HG03342 (cell line): ENCODE data around the gene C1QTNF2.

Experiments used
- ATAC-seq: cut with Tn5 transposase; IDR thresholded peaks from one replicate; pipeline ENCODE4 v1.9.1; 2021; ENCODE audit warnings: mild to moderate bottlenecking, moderate library complexity; ENCODE audit not compliant: unreplicated experiment

The C1QTNF2 gene, protein sequence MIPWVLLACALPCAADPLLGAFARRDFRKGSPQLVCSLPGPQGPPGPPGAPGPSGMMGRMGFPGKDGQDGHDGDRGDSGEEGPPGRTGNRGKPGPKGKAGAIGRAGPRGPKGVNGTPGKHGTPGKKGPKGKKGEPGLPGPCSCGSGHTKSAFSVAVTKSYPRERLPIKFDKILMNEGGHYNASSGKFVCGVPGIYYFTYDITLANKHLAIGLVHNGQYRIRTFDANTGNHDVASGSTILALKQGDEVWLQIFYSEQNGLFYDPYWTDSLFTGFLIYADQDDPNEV

DNA sequence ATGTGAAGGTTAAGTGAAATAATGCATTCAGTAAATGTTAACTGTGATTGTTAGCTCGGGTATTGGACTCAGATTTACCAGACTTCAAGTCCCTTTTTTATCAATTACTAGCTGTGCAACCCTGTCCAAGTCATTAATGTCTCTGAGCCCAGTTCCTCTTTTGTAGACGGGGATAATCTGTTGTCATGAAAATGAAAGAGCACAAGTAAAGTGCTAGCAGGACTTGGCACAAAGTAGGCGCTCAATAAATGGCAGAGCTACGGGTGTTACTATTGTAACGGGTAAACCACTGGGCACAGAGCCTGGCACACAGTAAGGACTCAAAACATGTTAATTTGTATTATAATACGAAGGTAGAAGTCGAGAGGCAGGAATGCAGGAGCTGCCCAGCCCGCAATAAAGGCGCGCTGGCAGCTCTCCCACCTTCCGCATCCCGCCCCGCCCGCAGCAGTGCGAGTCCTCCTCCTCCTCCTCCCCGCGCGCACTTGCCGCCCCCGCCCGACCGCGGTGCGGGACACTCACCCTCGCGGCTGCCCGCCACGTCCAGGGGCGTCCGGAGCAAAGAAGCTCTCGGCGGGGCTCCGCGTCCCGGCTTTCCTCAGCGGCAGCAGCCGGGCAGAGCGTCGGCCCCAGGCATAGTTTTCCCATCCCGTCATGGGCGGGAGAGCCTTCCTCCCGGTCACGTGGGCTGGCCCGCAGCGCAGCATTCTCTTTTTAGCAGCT, at the start of gene C1QTNF2:
TSS of gene C1QTNF2 (minus strand) at position 637 of the 723 bp plus-strand sequence. CDS start 15,615 bp downstream, outside the sequence.
- no peak for ATAC-seq

DNA sequence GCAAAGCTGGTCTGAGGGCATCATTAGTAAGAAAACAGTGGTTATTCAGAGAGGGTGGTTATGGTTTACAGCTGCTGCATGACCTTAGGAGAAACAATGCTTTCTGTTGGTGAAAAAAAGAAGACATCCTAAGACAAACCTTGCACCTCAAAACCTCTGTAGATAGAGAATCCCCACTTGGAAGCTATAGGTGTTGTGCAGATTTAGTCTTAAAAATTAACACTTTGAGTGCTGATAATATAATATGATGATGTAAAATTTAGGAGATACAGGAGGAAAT, 49.8 kb upstream of the C1QTNF2 start:
- ATAC-seq = no peak

DNA sequence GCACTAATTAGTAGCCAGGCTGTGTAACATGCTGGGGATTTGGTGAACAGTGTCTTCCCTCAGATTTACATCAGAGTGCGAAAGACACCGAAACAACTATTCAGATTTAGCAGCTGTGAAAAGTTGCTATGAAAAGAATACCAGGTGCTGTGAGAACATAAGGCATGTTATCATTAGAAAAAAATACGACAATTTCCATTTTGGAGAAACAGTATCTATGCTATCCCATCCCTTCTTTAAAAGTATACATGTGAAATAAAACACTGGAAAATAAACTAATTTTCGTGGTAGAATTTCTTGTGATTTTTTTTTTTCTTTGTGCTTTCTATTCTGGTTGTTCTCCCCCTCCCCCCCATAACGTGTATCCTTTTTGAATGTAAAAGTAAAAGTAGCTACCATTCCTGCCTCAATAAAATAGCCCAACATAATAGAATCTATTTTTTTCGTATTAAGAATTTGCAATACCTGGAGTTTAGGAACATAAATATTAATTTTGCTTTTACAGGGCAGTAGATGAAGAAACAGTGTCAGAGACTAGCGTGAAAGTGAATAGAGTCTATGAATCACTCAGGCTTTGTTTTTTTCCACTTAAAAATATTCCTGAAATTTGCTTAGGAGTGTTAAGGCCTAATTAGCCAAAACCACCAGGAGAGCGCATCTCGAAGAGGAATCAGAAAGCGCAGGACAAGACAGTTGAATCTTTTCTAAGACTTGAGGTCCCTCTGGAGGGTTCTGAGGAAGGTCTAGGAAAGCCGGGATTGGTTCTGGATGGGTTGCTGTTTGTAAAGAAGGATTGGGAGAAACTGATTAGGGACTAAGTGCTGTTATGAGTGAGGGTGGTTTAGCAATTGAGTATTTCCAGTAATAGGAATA, 49.3 kb upstream of the C1QTNF2 start:
- ATAC-seq = no peak

DNA sequence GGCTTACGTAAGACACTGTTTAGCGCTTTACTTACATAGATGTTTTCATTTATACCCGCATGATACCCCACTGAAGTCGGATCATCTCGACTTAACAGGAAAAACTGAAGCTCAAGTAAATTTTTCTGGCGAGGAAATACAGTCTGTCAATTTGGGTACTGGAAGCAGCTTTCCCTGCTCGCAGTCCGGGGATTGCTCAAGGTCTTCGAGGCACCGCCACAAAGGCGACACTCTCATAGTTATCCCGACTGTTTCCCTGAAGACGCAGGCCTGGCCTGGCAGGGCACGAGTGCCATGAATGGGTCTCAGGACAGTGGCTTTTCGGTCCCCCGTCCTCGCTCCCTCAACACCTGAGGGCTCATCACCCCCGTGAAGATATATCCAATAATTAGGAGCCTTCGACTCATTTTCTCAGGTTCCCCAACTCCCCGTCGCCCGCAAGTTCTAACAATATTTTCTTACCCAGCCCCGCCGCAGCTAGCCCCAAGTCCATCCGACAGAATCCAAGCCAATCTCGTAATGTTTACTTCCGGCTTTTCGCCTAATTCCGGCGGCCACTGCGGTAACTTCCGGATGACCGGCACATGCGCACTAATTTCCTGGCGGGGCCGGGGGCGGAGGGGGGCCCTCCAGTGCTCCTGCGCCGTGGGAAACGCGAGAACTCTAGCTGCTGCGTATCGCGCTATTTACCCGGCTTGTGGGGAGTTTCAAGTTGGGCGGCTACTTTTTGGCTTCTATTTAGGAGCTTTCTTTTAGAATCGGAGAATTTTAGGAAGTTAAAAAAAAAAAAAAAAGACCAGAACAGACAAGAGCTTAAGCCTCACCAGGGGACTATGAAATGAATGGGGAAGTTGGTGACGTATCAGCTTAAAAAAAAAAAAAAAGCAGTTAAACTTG, 48.4 kb upstream of the C1QTNF2 start, which contains the start of gene SLU7:
TSS of gene SLU7 (minus strand) at position 521 of the 897 bp plus-strand sequence. CDS start 3,787 bp downstream, outside the sequence.
- ATAC-seq = peak; percentile 69

DNA sequence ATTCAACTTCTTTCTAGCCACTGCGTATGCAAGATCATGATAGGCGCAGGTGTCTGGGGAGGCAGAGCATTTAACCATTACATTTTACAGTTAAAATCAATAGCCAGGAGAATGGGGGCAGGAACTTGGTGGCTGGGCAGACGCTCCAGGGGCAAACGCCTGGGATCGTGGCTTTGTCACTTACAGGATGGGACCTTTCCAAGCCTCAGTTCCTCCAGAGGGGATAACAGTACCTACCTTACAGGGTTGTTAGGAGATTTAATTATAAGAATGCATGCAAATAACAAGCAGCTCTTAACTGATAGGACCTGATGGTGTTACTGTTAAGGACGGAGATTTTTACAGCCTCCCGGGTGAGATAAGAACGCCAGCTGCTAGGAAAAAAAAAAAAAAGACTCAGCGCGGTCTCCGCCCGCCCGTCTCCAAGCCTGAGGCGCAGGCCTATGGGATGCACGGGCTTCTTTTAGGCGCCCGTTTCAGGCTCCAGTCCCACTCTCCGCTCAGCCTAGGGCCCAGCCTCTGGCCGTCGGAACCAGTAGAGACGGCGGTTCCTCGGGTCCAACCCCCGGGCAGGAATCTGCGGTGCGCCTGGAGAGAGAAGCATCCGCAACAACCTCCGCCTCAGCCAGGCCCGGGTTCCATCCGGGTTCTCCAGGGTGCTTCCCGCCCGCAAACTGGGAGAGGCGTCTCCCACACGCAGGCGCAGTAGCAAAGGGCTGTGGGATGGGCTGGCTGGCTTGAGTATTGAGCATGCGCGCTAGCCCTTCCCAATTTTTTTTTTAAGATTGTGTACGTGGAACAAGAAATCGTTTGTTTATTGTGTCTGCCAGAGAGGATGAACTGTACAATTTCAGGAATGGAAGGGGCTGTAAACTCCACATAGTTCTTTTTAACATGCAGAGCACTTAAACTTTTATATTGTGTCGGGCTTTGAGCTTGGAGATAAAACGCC, 29.3 kb upstream of the C1QTNF2 start, which contains the start of gene FAM200C:
TSS of gene FAM200C (minus strand) at position 653 of the 952 bp plus-strand sequence. CDS start 4,564 bp downstream, outside the sequence.
- ATAC-seq = peak; percentile 82

DNA sequence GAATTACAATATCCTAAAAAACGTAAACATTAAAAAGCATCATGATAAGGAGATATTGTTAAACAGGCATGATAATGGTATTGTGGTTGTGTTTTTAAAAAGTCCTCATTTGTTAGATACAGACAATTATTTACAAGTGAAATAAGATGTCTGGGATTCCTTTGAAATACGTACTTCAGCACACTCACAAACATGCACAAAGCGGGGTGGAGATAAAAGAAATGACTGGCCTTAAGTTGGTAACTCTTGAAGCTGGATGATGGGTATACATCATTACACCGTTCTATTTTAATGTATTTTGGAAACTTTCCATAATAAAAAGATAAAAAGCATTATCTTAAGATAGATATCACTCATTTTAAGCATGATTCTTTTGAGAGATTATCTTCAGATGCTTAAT, 28.4 kb upstream of the C1QTNF2 start:
- ATAC-seq = no peak

DNA sequence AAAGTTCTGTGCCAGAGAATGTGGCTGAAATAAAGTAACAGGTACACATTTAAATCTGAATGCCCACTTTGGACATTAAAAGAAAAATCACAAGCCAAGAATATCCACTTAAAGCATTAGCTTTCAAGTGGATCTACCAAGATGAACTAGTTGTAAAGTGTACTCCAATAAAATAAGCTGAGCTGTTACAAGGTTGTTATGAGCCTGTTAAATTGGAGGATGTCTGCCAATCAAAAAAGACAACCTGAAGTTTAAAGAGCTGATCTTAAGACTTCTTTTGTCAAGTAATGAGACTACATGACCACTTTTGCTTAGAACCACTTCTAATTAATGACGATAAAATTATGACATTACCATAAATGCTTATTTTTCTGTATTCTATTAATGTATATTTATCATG, 27.1 kb upstream of the C1QTNF2 start:
- no peak for ATAC-seq

DNA sequence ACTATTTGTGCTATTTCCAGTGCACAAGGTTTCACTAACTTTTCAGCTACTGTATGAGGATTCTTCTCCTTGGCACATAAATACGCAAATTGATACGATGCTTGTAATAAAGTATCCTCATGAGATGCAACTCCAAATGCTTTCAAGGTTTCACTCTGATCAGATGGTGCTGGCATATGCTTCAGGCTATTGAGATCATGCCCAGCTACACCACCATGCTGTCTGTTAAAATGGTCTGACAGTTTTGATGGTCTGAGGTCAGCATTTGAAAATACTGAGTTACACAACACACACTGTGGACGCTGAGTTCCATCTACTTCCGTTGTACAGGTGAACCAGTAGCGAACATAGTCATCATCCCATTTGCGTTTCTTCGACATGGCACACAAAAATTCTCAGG, 24.7 kb upstream of the C1QTNF2 start:
- ATAC-seq = no peak

DNA sequence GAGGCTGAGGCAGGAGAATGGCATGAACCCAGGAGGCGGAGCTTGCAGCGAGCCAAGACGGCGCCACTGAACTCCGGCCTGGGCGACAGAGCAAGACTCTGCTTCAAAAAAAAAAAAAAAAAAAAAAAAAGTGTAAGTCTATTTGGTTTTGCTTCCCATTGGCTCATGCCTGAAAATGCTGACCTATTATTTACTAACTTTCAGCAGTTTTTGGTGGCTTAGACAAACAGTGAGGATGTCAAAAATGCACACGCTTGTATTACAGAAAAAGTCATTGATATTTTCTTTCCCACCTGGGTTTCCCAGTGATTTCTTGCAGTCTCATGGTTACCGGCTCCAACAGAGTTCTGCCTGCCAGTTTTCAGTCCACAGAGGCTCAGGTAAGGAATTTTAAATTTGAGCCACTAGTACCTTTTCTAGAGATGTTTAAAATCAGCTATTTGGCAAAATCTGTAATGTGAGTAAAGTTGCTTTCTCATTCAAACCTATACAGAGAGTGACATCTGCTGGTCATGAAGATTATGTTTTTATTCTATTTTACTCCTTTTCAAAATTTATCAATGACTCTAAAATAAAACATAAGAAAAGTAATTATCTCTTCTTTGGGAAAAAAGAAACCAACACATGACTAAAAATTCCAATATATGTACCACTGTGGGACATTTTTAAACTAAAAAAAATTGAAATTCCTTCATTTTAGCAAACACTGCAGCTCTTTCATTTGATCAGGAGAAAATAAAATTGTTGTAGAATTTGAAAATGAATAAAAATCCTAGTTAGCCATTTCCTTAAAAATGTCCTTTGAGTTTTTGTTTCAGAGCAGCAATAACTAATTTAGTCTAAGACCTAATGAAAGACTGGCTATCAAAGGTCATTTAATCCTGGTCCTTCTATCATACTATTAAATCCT, 20.6 kb upstream of the C1QTNF2 start:
- ATAC-seq = no peak

DNA sequence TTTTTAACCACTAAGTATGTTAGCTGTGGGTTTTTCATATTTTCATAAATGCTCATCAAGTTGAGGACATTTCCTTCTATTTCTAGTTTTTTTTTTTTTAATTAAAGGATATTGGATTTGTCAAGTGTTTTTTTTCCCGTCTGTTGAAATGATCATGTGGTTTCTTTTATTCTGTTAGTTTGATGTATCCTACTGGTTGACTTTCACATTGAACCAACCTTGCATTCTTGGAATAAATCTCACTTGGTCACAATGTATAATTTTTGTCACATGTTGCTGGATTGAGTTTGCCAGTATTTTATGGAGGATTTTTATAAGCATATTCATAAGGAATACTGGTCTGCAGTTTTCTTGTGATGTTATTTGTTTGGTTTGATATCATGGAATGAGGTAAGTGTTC, 17.0 kb upstream of the C1QTNF2 start:
- no peak for ATAC-seq

DNA sequence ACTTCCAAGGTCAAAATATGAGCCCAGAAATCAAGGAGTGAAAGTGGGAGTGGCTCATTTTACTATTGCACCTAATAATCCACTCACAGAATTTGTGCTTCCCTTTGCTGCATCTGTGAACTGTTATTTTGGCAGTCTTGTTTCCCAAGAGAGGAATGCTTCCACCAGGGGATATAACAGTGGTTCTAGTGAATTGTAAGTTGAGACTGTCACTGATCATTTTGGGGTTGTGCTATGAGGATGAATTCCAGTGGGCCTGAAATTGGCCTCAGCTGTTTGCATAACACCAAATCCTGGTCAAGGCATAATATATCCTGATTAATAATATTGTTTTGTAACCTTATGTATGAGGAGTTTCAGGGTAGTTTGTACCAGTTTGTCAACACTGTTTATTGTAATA, 15.1 kb upstream of the C1QTNF2 start:
- ATAC-seq = no peak

DNA sequence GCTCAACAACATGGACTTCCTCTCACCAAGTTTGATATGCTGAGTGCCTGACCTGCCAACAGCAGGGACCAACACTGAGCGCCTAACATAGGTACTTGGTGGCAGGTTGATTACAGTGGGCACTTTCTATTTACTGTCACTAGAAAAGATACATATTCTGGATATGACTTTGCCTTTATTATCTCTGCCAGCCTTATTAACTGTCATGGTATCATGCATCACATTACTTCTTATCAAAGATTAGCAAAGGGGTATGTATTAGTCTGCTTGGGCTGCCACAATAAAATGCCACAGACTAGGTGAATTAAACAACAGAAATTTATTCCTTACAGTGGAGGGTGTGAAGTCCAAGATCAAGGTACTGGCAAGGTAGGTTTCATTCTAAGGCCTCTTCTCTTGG, 14.3 kb upstream of the C1QTNF2 start:
- no peak for ATAC-seq

DNA sequence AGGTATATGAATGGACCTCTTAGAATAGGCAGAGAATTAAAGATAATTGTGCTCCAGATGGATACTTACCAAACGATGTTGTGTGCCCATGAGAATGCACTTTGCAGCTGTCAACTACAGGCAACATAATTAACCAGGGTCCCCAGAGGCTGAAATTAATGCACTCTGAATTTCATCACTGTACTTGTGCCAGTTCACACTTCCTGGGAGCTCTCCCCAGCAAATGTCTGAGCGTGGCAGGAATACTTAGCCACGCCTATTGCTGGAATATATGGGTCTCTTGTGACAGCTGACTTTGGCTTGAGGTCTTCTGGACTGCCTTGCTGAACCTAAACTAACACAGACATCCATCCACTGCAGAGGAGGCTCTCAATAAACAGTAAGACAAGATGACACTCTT, 11.9 kb upstream of the C1QTNF2 start:
- ATAC-seq = no peak

DNA sequence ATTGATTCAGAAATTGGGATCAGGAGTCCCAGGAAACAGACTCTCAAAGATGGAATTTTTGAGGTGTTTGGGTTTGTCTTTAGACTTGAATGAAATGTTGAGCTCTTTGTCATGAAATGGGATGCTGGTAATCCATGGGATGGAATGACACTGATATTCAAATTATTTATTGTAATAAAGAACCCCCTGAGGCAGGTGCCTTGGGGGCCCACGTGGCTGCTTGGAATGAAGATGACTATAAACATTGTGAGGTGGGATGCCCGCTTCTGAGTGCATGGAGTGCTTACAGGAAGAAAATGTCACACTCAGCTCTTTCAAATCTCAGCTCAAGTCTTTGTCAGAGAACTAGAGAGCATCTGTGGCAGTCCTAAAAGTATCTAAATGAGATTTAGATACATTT, 9.6 kb upstream of the C1QTNF2 start:
- ATAC-seq = no peak

DNA sequence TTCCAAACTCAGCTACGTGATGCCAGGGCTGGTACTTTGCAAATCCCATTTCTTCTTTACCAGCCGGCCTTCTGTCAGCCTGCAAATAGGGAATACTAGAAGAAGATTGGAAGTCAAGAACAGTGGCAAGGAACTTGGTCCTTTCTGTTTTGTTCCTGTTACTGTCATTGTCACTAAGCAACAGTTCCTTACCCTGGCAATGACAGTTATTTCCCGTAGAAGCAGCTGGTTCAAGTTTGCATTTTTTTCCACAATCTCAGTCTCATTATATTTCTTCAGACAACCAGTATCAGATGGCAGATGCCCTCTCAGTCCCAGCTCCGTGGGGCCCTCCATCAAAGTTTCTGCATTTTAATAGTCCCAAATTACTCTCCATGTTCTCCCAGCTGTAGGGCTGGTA, 9.1 kb upstream of the C1QTNF2 start:
- ATAC-seq = no peak

DNA sequence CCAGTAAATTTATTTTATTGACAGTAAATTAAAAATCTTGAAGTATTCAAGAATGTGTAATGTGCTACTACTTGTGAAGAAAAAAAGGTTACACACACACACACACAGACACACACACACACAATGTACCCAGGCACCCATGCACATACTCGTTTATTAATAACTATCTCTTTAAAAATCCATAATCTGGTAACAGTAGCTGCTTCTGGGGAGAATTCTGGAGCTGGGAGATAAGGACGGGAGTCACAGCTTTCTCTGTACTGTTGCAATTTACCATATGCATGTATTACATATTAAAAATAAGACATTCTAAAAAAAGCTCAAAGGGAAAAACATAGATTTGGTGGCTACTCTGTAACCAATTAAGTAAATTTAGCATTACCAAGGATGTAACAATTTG, 7.9 kb upstream of the C1QTNF2 start:
- no peak for ATAC-seq

DNA sequence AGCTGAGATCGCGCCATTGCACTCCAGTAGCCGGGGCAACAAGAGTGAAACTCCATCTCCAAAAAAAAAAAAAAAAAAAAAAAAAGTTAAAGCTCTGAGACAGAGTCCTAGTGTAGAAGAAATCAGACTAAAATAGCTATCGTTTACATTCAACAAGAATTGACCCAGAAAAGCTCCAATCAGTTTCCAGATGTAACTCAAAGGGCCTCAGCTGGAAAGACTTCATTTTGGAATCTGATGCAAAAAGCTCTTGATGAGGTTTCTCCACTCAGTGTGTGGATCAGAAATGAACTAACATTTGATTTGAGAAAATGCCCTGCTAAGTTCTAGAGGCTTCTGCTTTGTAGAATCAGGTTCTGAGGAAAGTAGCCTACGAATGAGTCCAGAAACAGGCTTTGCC, 7.2 kb upstream of the C1QTNF2 start:
- ATAC-seq = no peak

DNA sequence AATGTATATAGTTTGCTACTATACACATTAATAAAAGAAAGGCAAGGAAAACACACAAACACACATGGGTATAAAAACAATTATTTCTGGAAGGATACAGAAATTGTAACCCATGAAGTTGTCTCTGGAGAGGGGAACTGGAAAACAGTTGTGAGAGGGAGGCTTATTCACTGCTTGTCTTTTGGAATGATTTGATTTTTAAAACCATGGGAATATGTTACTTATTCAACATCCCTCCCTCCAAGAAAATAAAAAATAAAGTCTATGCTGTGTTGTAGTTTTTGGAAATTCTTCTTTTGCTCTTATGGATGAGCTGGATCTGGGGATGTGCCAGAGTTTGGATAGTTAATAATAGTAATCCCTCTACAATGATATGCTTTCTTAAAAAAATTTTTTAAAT, 6.0 kb upstream of the C1QTNF2 start:
- no peak for ATAC-seq
